Measurements from ENCODE around the gene ANO5. TPM values are rescaled to one million over a fixed set of nuclear protein-coding genes. Genes with fewer than 3 reads are reported as not detected.

ANO5 gene
- total and polyA plus RNA-seq, 2 of the 4 experiments (the other 2 are of a cell fraction) = not detected

- H2AFZ ChIP-seq (replicated peaks; ENCODE audit: low read length, poor library complexity) = no peak overlapping the region
- H2BK15ac ChIP-seq (ENCODE audit: low read depth, low read length) = no peak overlapping the region
- no peak overlapping the region for H3K27ac ChIP-seq (ENCODE audit: insufficient read depth, low read length)
- TF ChIP-seq RFX5 (IDR thresholded peaks at IDR 0.05; ENCODE audit: low read depth, low read length) (no peak), CTCF (conservative IDR thresholded peaks at IDR 0.05; ENCODE audit: low read depth, low read length) (no peak)
- no peak overlapping the region for H4K5ac ChIP-seq (ENCODE audit: low read depth, low read length)
- POLR2A ChIA-PET (ENCODE audit: unreplicated experiment) = no interaction called here
- no peaks in the 10 kb centered on the region for H3K4me1 ChIP-seq (ENCODE audit: control insufficient read depth, insufficient read depth, low read length)
- H2BK20ac ChIP-seq (ENCODE audit: low read depth, low read length) = no peak overlapping the region
- H3K27me3 ChIP-seq (ENCODE audit: control insufficient read depth, insufficient read depth, low read length) = no peaks in the 10 kb centered on the region
- H3K9me1 ChIP-seq (ENCODE audit: insufficient read depth, low read length) = no peaks in the 10 kb centered on the region
- H2AK5ac ChIP-seq (ENCODE audit: low read depth, low read length) = no peak overlapping the region
- H3K4me2 ChIP-seq (ENCODE audit: low read depth, low read length) = no peak overlapping the region
- ATAC-seq (ENCODE audit: low read depth) (no peak), DNase-seq (no peak)
- no CpG with 5 or more reads among the region's 1 CpG for WGBS, 2 experiments (ENCODE audit: extremely low coverage in 2 of 2, insufficient read length in 1 of 2)
- intact Hi-C loops (cut with micrococcal nuclease) (no loop called here), in situ Hi-C loops (cut with MboI; ENCODE audit: low sequenced_read_pairs) (no loop called here), dilution Hi-C loops (cut with HindIII; ENCODE audit: low sequenced_read_pairs, unreplicated experiment) (no loop called here)
- no peaks in the 10 kb centered on the region; the same call in 1 of the 2 replicates for H3K9me3 ChIP-seq (ENCODE audit: control insufficient read depth, insufficient read depth, low read length)
- CTCF ChIA-PET = no interaction called here
- H3K14ac ChIP-seq (replicated peaks; ENCODE audit: low read depth, low read length) = no peak overlapping the region
- no peak overlapping the region for H4K8ac ChIP-seq (ENCODE audit: low read depth in 2 of 2, low read length in 2 of 2)
- H4K91ac ChIP-seq (ENCODE audit: insufficient read depth, low read depth, low read length) = no peak overlapping the region
- H3K56ac ChIP-seq (ENCODE audit: extremely low read depth, insufficient read depth, low read length) = no peak overlapping the region
- H2BK120ac ChIP-seq (ENCODE audit: low read depth, low read length) = no peak overlapping the region
- no peak overlapping the region for H3K4me3 ChIP-seq (ENCODE audit: insufficient read depth, low read depth, low read length)
- no peak overlapping the region for H3K9ac ChIP-seq (ENCODE audit: low read depth, low read length)
- H3K18ac ChIP-seq (ENCODE audit: low read depth, low read length) = no peak overlapping the region
- H3K4ac ChIP-seq (ENCODE audit: low read depth, low read length) = no peak overlapping the region
- no peak overlapping the region for H2AK9ac ChIP-seq (replicated peaks; ENCODE audit: low read depth, low read length, poor library complexity)
- no TSS peak for BruUV-seq (replicated peaks)
- H3K79me1 ChIP-seq (ENCODE audit: low read depth in 1 of 2, low read length in 2 of 2) = no peaks in the 10 kb centered on the region
- no peaks in the 10 kb centered on the region for H4K20me1 ChIP-seq (ENCODE audit: insufficient read depth, low read length)
- H2BK5ac ChIP-seq (ENCODE audit: low read depth, low read length, poor library complexity, severe bottlenecking) = no peak overlapping the region
- H3K23ac ChIP-seq (ENCODE audit: low read depth, low read length) = no peak overlapping the region
- no peaks in the 10 kb centered on the region for H3K36me3 ChIP-seq (ENCODE audit: control insufficient read depth, insufficient read depth, low read length)
Measured at GRCh38 chr11:22273781-22274180, 80.9 kb downstream of the ANO5 start.

Data from IMR-90 (cell line).